Measurements from ENCODE around the gene ZNF428.
"Not testable (repeated sequence)": the region's sequence is repeated elsewhere in the genome, so short reads cannot be mapped to it uniquely, and the experiment has no call there.

ZNF428 gene

DNA sequence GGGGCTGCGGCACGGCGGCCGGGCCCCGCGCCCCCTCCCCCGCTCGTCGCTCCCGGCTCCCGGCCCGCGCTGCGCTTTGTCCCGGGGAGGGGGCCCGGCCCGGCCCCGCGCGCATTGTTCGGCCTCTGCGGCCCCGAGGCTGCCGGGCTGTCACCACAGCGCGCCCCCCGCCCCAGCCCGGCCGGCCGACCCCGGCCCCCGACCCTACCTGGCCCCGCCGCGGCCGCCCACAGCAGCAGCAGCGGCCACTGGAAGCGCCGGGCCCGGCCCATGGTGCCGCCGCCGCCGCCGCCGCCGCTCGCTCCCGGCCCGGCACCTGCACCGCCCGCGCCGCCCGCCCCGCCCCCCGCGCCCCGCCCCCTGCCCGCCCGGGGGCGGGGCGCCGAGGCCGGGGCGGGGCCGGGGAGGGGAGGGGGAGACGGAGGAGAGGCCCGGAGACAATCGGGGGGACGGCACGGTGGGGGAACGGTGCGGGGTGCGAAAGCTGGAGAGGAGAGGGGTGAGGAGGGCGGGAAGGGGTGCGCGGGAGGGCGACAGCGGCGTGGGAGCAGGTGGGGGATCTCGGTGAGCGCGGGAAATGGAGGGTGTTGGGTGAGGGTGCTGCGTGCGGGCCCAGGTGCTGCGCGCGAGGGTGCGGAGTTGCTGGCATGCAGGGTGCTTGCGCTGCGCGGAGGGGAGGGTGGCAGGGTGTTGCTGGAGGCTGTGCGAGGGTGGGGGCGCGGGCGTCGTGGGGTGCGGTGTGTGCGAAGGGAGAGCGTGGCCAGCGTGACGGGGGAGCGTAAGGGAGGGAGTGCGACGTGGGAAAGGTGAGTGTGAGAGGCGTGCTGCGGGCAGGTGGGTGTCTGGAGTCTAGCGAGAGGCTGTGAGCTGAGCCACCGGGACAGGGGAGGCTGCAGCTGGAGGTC, 20.3 kb upstream of the ZNF428 start, which contains the start of gene CADM4:
TSS of gene CADM4 (minus strand) at position 332 of the 905 bp plus-strand sequence. CDS start at position 272, 60 bp downstream.
- TF ChIP-seq, protein P1, sequence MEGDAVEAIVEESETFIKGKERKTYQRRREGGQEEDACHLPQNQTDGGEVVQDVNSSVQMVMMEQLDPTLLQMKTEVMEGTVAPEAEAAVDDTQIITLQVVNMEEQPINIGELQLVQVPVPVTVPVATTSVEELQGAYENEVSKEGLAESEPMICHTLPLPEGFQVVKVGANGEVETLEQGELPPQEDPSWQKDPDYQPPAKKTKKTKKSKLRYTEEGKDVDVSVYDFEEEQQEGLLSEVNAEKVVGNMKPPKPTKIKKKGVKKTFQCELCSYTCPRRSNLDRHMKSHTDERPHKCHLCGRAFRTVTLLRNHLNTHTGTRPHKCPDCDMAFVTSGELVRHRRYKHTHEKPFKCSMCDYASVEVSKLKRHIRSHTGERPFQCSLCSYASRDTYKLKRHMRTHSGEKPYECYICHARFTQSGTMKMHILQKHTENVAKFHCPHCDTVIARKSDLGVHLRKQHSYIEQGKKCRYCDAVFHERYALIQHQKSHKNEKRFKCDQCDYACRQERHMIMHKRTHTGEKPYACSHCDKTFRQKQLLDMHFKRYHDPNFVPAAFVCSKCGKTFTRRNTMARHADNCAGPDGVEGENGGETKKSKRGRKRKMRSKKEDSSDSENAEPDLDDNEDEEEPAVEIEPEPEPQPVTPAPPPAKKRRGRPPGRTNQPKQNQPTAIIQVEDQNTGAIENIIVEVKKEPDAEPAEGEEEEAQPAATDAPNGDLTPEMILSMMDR (conservative IDR thresholded peaks at IDR 0.05; ENCODE audit: low read depth, low read length) = no peak
- peak within 1 kb of the TSS; percentile 60 for H3K4me3 ChIP-seq (ENCODE audit: low read depth, low read length)
- DNase-seq (ENCODE audit: low read depth) = no peak

DNA sequence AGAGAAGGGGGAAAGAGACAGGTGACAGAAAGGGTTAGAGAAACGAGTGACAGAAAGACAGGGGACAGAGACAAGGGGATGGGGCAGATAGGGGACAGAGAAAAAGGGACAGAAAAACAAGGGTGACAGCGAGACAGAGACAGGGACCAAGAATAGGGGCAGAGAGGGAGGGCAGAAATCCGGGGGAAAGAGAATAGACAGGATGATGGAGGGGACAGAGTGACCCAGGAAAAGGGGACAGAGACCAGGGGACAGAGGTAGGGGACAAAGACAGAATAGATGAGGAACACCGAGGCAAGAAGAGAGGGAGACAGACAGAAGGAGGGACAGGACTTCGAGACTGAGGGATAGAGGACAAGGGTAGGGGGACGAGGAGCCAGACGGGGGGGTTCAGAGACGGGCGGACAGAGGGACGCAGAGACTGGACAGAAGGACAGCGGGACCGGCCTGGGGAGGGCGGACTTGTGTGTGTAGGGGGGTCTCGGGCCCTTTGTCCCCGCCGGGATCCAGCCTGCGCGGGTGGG, 19.6 kb upstream of the ZNF428 start:
- no peak for DNase-seq (ENCODE audit: low read depth)
- TF ChIP-seq, protein P1 (conservative IDR thresholded peaks at IDR 0.05; ENCODE audit: low read depth, low read length) = no peak
- peak overlapping the region; percentile 8 for H3K4me3 ChIP-seq (ENCODE audit: low read depth, low read length)

DNA sequence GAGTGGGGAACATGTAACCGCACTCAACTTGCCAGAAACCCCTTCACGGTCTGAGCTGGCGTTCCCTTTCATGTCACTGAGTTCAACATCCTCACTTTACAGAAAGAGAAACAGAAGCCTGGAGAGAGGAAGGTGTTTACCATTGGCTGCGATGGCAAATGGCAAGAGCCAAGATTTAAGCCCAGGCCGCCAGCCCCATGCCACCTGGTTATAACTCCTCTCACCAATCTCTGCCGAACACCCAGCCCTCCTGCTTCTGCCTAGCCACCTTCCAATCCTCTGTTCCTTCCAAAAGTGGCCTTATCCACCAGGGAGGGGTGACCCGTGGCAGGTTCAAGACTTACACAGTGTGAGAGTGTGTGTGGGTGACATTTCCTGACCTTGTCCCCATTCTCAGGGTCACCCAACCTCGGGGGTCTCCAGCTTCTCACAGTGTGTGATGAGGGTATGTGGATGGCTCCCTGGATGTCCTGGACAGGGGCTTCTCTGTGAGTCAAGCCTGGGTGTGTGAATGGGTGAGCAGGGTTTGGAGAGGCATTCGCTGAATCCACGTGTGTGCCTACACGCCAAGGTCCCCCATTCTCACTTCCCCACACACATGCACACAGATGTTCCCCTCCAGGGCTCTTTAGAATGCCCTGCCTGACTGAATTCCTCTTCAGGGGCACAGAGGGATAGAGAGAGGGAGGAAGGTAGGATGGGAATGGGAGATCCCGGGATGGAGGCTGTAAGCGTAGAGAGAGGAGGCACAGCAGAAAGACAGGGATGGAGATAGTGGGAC, 19.0 kb upstream of the ZNF428 start:
- TF ChIP-seq, protein P1 (conservative IDR thresholded peaks at IDR 0.05; ENCODE audit: low read depth, low read length) = no peak
- DNase-seq (ENCODE audit: low read depth) = no peak
- H3K4me3 ChIP-seq (ENCODE audit: low read depth, low read length) = no peak overlapping the region

DNA sequence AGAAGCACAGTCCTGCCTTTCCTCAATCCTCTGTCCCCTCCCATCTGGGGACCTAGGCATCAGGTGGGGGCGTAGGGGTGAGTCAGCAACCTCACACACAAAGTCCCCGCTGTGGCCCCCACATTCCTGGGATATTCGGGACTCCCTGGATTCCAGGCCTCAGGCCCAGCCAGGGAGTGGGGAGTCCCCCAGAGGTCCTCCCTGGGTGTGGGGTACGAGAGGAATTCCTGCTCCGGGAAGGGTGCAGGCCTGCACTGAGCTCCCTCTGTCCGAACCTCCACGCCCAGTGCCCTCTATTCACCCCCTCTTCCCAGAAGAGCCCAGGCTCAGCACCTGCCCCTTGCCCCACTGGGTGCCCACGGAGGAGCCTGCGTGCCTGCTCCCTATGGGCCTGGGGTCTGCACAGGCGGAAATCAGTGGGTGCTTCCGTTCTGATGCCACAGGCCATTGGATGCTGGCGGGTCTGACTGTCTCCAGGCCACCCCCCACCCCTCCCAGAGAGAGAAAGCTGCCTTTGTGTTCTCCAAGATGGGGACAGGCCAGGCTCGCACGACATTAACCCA, 16.8 kb upstream of the ZNF428 start:
- H3K4me3 ChIP-seq (ENCODE audit: low read depth, low read length) = no peak overlapping the region
- peak; percentile 15 for DNase-seq (ENCODE audit: low read depth)
- TF ChIP-seq, protein P1 (conservative IDR thresholded peaks at IDR 0.05; ENCODE audit: low read depth, low read length) = no peak

DNA sequence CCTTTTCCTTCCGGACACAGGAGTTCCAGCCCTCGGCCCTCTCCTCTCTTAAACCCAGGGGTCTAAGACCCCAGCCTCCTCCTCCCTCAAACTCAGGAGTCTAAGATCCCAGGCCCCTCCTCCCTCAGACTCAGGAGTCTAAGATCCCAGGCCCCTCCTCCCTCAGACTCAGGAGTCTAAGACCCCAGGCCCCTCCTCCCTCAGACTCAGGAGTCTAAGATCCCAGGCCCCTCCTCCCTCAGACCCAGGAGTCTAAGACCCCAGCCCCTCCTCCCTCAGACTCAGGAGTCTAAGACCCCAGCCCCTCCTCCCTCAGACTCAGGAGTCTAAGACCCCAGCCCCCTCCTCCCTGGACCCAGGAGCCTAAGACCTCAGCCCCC, 16.1 kb upstream of the ZNF428 start:
- not testable (repeated sequence) for DNase-seq (ENCODE audit: low read depth); H3K4me3 ChIP-seq (ENCODE audit: low read depth, low read length)

DNA sequence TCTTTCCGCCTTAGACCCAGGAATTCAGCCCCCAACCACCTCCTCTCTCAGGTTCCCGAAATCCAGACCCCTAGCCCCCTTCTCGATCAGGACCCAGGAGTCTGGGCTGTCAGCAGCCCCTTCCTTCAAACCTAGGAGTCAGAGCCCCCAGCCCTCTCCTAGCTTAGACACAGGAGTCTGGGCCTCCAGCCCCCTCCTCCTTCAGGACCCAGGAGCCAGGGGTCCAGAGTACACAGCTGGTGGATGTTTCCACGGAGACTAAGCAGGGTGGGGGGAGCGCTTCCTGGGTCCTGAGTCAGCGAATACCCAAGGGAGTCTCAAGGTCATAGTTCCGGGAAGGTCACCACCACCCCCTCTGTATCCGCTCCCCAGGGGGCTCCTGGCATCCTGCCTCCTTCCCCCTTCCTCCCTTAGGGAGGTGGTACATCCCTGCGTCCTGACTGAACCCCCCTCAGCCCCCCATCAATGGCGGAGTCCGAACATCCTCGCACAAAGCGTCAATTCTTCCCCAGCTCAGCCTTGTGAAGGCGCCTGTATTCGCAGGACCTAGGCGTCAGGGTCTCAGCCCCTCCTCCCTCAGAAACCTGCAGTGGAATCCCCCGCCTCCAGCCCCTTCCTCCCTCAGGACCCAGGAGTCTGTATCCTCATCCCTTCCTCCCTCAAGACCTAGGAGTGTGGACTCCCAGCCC, 15.6 kb upstream of the ZNF428 start:
- H3K4me3 ChIP-seq (ENCODE audit: low read depth, low read length) = peak overlapping the region; percentile 49
- DNase-seq (ENCODE audit: low read depth) = peak; percentile 43
- TF ChIP-seq, protein P1 (conservative IDR thresholded peaks at IDR 0.05; ENCODE audit: low read depth, low read length) = no peak

Data from choroid plexus epithelial cell (primary cell).